Cerebellar cortex (tissue), 1 donor: ENCODE results near the gene JAG1.
A peak's percentile ranks its signal among the peaks of the same experiment; 100 is the strongest.

Source experiments
- DNase-seq: peaks from one replicate; pipeline ENCODE4 v3.0.0-alpha.2; 2015; ENCODE audit warnings: low spot score

JAG1 gene

DNA sequence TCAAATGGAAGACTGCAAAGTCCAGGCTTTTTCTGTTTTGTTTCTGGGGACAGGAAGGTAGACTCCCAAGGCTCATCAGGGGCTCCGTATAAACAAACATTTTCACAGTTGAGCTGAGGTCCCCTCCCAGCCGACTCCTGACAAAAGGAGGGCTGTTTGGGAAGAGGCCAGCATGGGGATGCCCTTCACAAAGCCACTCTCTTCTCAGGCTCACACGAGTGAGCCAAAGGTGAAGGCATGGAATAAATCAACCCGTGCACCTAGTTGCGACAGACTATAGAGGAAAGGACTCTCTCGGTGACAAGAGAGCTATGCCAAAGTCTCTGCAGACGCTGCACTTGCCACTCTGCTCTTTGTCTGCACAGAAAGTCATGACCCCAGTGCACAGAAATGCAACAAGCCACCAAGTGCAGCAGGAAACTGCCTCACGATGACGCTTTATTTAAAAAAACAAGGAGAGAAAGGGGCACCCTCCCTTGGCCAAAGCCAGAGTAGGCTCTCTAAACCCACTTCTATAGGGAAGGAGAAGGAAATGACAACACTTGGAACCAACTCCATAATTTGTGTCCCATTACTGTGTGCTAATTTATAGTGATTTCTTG lies 21.0 kb downstream of the JAG1 start:
- DNase-seq = no peak

DNA sequence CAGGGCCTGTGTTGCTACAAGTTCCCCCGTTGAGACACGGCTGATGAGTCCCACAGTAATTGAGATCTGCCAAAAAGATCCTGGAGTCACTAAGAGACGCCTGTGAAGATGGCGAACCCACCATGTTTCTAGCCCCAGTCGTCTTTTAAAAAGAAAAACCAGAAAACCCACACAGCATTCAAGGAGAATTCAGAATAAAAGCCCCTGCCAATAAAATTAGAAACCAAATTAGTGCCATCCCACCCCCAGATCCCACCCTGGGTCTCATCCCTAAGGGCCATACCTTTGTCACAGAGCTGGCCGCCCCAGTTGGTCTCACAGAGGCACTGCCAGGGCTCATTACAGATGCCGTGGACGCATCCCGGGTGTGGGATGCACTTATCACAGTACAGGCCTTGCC lies 21.6 kb downstream of the JAG1 start:
- DNase-seq = no peak

DNA sequence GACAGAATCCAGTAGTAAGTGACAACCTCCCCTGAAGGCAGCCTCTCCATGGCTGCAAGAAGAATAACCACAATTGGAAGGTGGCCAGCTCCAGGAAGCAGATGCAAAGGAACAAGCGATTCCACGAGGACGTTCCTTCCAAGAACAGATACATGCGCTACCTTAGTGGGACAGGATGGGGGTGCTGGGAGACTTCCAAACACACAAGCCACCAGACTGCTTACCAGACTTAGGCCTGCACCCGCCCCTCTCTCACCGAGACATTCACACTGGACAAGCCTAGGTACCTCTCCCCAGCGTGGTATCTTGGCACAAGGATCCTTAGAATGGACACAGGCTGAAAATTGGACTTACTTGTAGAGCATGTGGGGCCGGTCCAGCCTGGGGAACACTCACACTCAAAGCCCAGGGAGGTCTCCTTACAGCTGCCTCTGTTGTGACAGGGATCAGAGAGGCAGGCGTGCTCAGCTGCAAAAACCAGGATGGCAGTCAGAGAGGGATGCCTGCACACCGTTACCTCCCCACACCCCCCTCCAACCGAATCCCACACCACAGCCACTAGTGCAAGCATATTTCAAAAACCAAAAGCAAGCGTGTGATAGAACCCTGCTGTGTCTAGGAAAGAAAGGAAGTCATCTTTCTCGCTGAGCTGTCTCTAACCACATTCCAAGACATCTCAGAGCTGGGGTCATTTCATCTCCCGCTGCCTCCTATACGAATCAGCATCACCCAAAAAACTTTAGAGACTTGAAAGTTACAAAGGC lies 22.4 kb downstream of the JAG1 start:
- no peak for DNase-seq

DNA sequence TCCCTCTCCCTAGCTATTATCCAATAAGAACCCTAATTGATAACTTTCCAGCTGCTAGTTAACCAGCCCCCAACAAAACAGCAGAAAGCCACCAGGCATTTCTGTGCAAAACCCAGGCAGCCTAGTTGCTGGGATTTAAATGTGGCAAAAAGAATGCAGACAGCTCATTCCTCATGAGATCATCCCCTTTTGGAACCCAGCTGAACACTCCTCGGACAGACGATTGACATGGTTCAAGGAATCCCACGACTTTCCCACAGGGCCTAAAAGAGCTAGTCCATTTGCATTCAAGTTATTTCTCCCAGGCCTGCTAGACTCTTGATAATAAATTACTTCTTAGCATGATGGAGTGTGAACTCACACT lies 24.0 kb downstream of the JAG1 start:
- no peak for DNase-seq

DNA sequence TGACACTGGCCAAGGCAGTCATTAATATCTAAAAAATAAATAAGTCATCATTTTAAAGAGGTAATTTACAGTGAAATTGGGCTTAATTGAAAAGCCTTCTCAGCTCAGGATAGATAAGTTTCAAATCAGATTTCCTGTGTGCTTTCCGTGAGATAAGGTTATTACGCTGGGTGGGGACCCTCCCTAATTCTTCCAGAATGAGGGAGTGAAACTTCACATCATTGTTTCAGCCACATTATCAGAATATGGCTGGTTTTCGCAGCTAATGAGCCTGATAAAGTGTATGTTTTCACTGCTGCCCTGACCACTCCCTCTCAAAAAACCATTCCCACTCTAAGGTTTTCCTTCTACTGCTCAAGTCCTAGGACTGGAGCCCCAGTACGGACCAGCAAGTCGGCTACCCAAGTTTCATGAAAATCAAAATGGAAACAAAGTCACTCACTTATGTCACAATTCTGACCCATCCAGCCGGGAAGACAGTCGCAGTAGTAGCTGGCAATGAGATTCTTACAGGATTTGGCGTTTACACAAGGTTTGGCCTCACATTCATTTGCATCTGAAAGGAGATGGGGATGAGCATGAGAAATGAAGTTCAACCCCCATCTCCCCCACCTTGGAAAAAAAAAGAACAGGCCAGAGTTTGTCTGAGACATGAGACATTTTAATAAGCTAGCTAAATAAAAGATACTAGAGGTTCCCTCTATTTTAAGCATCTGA lies 24.6 kb downstream of the JAG1 start:
- DNase-seq = no peak

DNA sequence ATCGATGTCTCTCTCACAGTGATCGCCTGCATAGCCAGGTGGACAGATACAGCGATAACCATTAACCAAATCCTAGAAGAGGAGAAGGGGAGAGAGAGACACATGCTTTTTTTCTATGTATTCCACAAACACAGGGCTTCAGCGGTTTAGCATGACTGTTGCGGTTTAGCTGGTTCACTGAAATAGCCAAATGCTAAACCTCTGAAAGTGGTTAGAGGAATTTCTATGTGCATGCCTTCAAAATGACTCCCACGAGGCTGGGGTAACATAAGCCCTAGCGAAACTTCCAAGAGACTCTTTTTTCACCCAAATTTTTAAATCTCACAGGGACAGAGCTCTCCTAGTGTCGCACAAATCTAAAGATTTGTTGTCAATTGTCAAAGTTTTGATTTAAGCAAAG lies 25.1 kb downstream of the JAG1 start:
- DNase-seq = no peak

DNA sequence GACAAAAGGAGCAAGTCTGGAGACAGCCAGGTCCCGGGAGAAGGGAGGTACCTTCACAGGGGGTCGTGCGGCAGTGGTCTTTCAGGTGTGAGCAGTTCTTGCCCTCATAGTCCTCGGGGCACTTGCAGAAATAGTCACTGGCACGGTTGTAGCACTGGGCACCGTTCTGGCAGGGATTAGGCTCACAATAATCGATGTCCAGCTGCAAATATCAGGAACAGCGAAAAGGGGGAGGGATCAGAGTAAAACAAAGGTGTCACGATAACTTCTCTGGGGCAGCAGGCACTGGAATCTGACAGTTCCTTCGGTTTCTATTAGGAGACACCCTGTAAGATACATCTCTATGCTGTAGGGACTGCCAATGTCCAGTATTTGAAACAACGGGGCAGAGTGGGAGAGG lies 25.9 kb downstream of the JAG1 start:
- no peak for DNase-seq

DNA sequence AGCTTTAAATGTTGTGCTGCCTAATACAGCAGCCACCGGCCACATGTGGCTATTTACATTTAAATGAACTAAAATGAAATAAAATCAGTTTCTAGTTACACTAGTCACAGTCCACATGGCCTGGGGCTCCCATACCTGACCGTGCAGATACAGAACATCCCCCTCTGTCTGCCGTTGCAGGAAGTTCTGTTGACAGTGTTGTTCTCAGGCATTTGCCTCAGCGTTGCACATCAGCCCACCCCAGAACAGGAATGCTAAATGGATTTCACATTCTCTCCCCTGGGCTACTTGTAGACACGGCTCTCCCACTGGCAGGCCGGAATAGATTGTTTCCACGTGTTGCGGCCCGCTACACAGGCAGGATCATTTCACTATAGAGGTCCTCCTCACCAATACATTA lies 26.3 kb downstream of the JAG1 start:
- peak; percentile 17 for DNase-seq

DNA sequence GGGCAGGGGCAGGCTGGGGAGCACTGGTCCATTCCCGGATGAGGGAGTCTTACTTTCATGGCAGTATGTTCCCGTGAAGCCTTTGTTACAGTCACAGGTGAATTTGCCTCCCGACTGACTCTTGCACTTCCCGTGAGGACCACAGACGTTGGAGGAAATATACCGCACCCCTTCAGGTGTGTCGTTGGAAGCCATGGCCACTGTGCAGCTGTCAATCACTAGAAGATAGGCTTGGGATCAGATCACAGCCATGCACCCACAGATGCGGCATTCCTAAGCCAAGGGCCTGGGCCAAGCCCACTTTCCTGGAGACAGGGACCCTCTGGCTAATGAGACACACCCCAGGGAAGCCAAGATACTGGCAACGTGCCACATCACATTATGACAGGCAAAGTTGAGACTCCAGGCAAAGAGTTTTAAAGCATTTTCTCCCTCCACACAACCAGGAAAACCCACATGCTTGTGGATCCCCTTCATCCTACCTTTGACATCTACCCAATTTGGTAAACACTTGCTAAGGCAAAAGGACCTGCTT lies 26.8 kb downstream of the JAG1 start:
- DNase-seq = no peak

DNA sequence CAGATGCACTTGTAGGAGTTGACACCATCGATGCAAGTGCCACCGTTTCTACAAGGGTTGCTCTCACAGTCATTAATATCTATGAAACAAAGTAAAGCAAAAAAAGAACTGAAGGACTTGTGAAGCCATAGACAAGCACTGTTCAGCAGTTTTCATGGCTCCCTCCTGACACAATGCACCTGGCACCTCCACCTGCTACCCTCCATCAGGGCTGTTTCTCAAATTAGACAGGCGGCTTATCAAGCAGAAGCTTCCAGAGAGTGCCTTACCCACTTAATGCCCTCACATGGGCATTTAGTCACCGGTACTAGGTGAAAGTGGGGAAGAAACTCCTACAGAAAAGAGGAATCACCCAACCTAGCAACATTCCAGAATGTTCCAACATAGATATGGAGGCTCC lies 27.8 kb downstream of the JAG1 start:
- DNase-seq = no peak

DNA sequence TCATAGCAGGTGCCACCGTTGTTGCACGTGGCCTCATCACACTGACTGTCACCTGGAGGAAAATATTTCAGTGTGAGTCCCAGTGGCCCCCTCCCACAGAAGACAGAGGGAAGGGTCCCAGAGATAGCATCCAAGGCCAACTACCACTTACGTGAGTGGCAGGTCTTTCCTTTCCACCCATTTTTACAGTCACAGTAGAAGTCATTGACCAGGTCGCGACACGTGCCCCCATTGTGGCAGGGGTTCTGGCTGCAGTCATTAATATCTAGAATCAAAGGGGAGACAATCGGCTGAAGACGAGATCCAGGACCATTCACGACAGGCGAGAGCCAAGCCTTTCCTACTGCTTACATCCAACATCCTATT lies 28.6 kb downstream of the JAG1 start:
- DNase-seq = no peak

DNA sequence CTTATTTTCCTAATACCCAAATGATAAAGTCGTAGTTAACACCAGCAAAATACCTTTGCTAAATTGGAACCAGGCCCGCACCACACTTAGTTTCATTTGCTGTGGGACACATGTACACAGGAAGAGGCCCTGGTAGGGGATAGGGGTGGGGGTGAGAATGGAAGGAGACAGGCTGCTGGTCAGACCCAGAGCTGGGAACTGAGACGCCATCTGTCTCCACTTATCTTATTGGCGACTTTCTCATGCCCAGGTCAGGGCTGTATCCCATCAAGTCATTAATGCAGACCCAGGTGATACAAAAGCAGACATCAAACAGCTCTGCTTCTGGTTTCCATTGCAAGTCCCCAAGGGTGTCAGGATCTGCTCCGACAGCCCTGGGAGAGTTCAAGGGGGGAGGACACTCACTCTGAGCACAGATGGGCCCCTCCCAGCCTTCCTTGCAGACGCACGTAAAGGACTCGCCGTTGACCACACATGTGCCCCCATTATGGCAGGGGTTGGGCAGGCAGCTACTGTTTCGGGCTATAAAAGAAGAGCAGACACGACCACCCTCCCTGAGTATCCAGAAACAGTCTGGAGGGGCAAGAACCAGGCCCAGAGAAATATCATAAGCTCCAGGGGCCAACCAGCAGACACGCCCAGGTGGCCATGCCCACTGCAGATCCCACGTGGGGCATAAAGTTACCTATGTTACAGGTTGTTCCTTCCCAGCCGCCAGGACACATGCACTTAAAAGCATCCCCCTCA lies 29.2 kb downstream of the JAG1 start:
- DNase-seq = no peak

DNA sequence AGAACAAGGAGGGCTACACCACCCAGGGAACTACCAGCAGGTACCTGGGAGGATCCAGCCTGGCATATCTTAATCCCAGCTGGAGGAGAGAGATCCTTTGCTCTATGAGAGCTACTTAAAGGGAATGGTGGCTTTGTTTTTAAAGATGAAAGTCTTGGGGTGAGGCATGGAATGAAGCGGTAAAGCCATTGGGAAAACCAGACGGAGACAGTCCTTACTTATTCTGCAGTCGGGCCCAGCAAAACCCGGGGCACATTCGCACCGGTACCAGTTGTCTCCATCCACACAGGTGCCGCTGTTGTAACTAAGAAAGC lies 30.3 kb downstream of the JAG1 start:
- no peak for DNase-seq

DNA sequence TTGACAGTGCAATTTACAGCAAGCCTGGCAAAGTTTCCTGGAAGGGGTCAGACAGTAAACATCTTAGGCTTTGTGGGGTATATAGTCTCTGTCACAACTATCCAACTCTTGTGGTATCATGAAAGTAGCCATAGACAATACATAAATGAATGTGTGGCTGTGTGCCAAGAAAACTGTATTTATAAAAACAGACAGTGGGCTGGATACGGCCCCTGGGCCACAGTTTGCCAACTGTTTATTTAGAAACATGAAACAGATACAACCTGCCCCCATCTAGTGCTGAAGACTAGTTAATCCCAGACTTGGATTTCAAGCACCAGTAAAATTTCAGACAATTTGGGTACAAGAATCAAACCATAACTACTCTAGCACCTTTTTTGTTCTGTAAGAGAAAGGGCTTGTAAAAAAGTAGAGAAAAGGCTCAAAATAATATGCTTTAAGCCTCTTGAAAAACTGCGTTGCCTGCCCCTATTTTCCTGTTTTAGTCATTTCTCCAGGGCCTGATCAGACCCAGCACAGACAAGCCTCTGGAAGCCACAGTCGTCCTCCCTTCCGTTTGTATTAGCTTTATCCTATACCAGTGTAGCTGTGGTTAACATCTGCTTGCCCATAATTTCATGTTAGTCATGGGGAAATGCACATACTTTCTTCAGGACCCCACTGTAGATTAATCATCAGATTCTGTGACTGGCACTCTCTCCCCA lies 30.8 kb downstream of the JAG1 start:
- no peak for DNase-seq

DNA sequence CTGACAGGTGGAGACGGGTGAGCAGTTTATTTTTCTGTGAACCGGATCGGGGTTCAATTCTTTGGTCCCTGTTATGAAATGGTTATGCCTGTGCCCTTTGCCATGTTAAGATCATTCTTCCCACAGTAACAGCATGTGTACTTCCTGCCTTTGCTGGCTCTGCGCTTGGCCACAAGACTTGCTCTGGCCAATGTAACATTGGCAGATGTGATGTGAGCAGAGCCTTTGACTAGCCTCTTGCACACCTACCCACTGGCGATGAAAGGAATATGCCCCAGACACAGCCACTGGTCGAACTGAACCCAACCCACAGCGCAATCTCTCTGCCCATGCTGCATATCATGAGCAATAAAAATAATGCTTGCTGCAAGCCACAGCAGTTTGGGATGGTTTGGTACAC lies 31.9 kb downstream of the JAG1 start:
- DNase-seq = no peak

DNA sequence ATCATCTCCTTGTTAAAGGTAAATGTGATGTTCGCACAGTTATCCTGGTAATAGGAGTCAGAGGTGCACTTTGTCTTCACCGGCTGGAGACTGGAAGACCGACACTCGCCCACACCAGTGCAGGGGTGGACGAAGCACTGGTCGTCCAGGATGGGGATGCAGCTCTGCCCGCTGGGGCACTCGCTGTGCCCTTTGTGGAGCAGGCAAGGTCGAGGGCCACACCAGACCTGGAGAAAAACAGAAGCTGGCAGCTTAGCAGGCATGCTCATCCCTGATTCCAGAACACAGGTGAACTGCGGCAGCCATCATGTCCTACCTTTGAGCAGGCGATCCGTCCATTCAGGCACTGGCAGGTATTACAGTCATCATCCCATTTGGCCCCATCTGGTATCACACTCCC lies 32.3 kb downstream of the JAG1 start:
- DNase-seq = no peak

DNA sequence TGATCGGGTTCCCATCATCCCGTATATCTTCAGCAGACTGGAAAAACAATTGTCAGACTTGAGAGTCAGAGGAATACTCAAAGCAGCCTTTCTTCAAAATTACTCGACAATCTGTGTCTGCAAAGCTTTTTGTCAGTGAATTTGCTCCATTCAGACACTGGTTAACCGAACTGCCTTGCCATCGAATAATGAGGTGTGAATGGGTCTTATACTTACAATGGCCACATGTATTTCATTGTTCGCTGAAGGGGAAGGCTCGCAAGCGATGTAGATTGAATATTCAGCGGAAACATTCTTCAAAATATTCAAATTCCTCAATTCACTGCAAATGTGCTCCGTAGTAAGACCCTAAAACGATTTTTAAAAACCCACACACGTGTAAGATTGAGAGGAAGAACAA lies 32.9 kb downstream of the JAG1 start:
- DNase-seq = no peak

DNA sequence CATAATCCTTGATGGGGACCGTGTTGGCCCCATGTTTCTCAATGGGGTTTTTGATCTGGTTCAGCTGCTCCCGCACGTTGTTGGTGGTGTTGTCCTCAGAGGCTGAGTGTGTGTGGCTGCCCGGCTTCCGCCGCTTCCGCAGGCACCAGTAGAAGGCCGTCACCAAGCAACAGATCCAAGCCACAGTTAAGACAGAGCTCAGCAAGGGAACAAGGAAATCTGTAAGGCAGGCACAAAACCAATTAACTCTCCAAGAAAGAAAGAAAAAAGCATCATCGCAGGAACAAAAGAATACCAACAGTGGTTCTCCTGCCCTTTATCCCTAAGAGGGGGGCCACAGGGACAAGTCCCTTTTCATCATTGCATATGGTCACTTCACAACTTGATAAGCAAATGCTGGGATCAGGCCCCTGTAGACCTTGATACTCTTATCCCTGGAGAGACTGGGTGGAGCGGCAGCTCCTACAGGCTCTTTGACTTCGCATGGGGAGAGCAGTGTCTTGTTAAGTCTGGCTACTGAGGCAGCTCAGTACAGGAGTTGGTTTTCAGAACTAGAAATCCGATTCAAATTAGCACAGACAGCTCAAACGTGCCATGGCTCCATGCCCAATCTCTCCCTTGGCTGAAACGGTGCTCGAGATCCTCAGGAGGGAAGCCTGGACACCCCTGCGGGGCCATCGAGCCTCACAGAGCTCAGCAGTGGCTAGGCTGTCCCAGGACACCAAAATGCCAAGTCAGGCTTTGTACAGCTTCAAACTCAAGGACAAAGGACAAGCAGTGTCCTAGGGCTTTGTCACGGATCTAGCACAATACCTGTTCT lies 33.9 kb downstream of the JAG1 start:
- DNase-seq = no peak

DNA sequence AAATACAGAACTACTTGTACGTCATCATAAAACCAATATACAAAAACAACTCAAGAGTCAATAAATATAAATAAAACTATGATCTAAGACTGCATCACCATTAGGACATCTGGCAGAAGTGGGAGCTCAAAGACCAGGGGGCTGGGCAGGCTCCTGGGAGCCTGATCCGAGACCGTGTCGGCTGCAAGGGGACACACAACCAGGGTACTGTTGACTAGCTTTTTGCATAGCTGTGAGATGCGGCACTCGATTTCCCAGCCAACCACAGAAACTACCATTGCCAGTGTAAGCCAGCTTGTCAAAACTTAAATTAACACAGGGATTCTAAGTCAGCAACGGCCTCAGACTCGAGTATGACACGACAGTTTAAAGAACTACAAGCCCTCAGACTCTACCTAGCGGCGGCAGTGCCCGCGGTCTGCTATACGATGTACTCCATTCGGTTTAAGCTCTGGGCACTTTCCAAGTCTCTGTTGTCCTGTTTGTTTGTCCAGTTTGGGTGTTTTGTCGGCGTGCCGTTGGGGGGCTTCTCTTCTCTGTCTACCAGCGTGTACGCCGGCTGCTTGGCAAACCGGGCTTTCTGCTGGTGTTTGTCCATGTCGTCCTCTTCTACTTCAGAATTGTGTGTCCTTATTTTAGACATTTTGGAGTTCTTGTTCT lies 34.6 kb downstream of the JAG1 start:
- no peak for DNase-seq

DNA sequence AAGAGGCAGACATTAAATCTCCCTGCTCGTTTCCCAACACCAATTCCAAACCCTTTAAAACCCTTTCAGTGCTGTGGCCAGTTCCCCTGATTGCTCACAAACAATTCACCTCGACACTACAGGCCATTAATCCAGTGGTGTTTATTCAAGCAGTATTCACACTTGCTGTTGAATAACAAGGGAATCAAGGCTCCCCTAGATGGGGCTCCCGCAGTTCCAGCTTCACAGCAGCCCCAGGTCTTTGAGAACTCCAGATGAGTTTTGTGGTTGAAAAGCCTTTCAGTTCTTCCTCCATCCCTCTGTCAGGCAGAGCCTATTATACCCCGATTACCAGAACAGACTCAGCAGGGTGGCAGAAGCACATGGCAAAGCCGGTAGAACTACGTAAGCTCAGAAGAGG lies 36.2 kb downstream of the JAG1 start:
- no peak for DNase-seq
